Nephron (organoid): ENCODE data around the gene CBX7.

Source experiments
- H3K27ac Mint-ChIP-seq, 3 experiments: 2 replicates each; pipeline ENCODE4 v1.8.0; 2020; ENCODE audit warnings: mixed read lengths in 3 of 3, mild to moderate bottlenecking in 2 of 3, moderate library complexity in 1 of 3
- H3K27me3 Mint-ChIP-seq: 2 replicates; pipeline ENCODE4 v1.8.0; 2021; ENCODE audit warnings: low read depth, mild to moderate bottlenecking, moderate library complexity, mixed read lengths
- H3K36me3 Mint-ChIP-seq: 2 replicates; pipeline ENCODE4 v1.8.0; 2020; ENCODE audit warnings: low read depth, mixed read lengths
- H3K4me1 Mint-ChIP-seq: 2 replicates; pipeline ENCODE4 v1.8.0; 2020; ENCODE audit warnings: mixed read lengths
- H3K4me3 Mint-ChIP-seq, 3 experiments: 2 replicates each; pipeline ENCODE4 v1.8.0; 2020; ENCODE audit warnings: mild to moderate bottlenecking in 3 of 3, mixed read lengths in 3 of 3, moderate library complexity in 2 of 3
- H3K9me3 Mint-ChIP-seq: 2 replicates; pipeline ENCODE4 v1.8.0; 2020; ENCODE audit warnings: mixed read lengths
- TF ChIP-seq, protein P1 (sequence below), 3 experiments: fragments of 200-600 bp; sonication (generic); IDR thresholded peaks; one replicate each; pipeline ENCODE4 v1.5.0; 2021; ENCODE audit warnings: antibody characterized with exemption in 3 of 3; ENCODE audit not compliant: unreplicated experiment in 3 of 3

Gene CBX7

DNA sequence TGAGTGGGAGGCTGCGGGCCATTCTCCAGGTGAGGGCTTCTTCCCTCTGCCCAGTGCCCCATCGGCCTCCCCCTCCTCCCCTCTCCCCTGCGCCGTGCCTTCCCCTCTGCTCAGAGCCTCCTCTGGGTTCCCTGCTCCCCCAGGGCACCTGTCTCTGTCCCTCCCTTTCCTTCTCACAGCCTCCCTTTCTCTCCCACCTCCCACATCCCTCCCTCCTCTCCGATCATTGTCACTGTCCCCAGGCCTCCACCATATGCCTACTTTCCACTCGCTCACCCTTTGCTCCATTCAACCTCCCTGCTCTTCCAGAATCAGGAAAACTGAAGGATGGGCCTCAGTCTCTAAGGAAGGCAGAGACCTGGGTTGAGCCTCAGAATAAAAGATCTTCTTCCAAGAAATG, 65.4 kb downstream of the CBX7 start:
- Mint-ChIP-seq H3K4me1 (peaks cover 12% of the 10 kb centered on the region), H3K9me3 (no peaks in the 10 kb centered on the region), H3K36me3 (no peaks in the 10 kb centered on the region), H3K27me3 (peaks cover 17% of the 10 kb centered on the region), H3K4me3 (no peak overlapping the region), H3K27ac (no peak overlapping the region)
- TF ChIP-seq, protein P1, sequence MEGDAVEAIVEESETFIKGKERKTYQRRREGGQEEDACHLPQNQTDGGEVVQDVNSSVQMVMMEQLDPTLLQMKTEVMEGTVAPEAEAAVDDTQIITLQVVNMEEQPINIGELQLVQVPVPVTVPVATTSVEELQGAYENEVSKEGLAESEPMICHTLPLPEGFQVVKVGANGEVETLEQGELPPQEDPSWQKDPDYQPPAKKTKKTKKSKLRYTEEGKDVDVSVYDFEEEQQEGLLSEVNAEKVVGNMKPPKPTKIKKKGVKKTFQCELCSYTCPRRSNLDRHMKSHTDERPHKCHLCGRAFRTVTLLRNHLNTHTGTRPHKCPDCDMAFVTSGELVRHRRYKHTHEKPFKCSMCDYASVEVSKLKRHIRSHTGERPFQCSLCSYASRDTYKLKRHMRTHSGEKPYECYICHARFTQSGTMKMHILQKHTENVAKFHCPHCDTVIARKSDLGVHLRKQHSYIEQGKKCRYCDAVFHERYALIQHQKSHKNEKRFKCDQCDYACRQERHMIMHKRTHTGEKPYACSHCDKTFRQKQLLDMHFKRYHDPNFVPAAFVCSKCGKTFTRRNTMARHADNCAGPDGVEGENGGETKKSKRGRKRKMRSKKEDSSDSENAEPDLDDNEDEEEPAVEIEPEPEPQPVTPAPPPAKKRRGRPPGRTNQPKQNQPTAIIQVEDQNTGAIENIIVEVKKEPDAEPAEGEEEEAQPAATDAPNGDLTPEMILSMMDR (IDR thresholded peaks at IDR 0.05; ENCODE audit: unreplicated experiment in 3 of 3): no peak

GRCh38 chr22:39084666-39085065, 67.8 kb downstream of the CBX7 start:
- Mint-ChIP-seq H3K9me3 (no peaks in the 10 kb centered on the region), H3K4me1 (peaks cover 24% of the 10 kb centered on the region), H3K4me3 (no peak overlapping the region), H3K36me3 (no peaks in the 10 kb centered on the region), H3K27me3 (peaks cover 13% of the 10 kb centered on the region), H3K27ac (no peak overlapping the region)
- TF ChIP-seq, protein P1 (IDR thresholded peaks at IDR 0.05; ENCODE audit: unreplicated experiment in 3 of 3): no peak

DNA sequence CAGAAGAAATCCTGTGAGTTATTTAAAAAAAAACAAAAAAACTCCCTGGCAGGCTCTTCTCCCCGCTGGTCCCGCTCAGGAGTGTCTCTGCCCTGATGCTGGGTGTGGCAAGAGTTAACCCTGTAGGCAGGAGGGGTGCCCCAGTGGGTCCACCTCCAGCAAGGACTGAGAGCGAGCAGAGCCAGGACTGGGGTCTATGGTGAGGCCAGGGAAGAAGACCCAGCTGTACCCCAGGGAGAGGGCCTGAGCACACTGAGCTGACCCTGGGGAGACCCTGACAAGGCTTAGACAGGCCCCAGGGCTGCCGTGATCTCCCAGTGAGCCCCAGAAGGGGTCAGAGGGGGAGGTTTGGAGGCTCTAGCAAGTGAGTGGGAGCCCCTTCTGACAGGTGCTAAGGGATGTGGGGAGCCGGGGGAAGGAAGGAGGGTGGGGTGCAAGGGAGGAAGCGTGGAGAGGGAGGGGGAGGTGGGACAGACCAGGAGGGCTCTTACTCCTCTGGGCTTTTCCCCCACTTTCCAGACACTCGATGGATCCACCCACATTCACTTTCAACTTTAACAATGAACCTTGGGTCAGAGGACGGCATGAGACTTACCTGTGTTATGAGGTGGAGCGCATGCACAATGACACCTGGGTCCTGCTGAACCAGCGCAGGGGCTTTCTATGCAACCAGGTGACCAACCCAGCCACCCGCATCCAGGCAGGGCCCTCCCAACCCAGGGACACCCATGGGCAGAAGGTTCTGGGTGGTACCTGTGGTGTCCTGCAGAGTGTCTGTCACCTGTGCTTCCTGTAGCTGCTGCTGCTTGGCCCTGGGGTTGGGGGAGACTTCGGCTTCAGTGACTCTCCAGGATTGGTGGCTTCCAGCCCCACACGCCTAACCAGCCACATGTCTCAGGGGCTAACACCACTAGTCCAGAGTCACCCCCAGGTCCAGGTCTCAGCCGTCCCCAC, 69.0 kb downstream of the CBX7 start:
- Mint-ChIP-seq H3K36me3 (no peaks in the 10 kb centered on the region), H3K27ac (no peak overlapping the region), H3K4me1 (peaks cover 22% of the 10 kb centered on the region), H3K4me3 (no peak overlapping the region), H3K27me3 (peaks cover 7% of the 10 kb centered on the region), H3K9me3 (no peaks in the 10 kb centered on the region)
- TF ChIP-seq, protein P1 (IDR thresholded peaks at IDR 0.05; ENCODE audit: unreplicated experiment in 3 of 3): no peak

GRCh38 chr22:39081598-39081997, 70.9 kb downstream of the CBX7 start:
- H3K4me1 Mint-ChIP-seq: peaks cover 12% of the 10 kb centered on the region
- peaks cover 4% of the 10 kb centered on the region for H3K27me3 Mint-ChIP-seq
- peak overlapping the region in 1 of 3 experiments; percentile 69 for H3K27ac Mint-ChIP-seq
- no peaks in the 10 kb centered on the region for H3K9me3 Mint-ChIP-seq
- TF ChIP-seq, protein P1 (IDR thresholded peaks at IDR 0.05; ENCODE audit: unreplicated experiment in 3 of 3): no peak
- H3K4me3 Mint-ChIP-seq: no peak overlapping the region
- H3K36me3 Mint-ChIP-seq: no peaks in the 10 kb centered on the region

DNA sequence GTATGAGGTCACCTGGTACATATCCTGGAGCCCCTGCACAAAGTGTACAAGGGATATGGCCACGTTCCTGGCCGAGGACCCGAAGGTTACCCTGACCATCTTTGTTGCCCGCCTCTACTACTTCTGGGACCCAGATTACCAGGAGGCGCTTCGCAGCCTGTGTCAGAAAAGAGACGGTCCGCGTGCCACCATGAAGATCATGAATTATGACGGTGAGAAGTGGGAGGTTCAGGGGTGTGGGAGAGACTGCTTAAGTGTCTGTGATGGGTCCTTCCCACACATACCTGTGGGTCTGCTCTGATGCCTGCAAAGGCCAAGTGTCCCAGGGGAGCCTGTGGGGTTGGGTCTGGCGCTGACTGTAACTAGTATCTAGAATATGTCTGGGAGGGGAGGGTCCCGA, 71.5 kb downstream of the CBX7 start:
- TF ChIP-seq, protein P1 (IDR thresholded peaks at IDR 0.05; ENCODE audit: unreplicated experiment in 3 of 3): no peak
- Mint-ChIP-seq H3K36me3 (no peaks in the 10 kb centered on the region), H3K27ac (peak overlapping the region in 2 of 3 experiments; percentile 4 to 69), H3K9me3 (no peaks in the 10 kb centered on the region), H3K4me1 (peaks cover 16% of the 10 kb centered on the region), H3K27me3 (peaks cover 4% of the 10 kb centered on the region), H3K4me3 (peak overlapping the region in 2 of 3 experiments; percentile 22 to 27)
